PC-9 (cell line): ENCODE measurements around the gene ELL2. TPM values are rescaled to one million over a fixed set of nuclear protein-coding genes. Genes with fewer than 3 reads are reported as not detected.

Experiments used
- BruUV-seq: library from RNA; stranded (reverse); fragments of 400-500 nt; replicated peaks from 2 replicates; lab custom pipeline; 2021; lab: Mats Ljungman, UMichigan
- CTCF ChIA-PET: fragments of 300-600 bp; sonication (Branson Sonifier 250); formaldehyde crosslinking; loops from one replicate; lab custom pipeline; 2022; ENCODE audit warnings: antibody characterized with exemption; lab: Charles Lee
- POLR2A ChIA-PET: fragments of 300-600 bp; sonication (Branson Sonifier 250); formaldehyde crosslinking; loops from one replicate; lab custom pipeline; 2022; ENCODE audit warnings: antibody characterized with exemption; ENCODE audit not compliant: unreplicated experiment; lab: Charles Lee
- DNase-seq, 2 experiments: peaks; one replicate each; pipeline versions ENCODE4 v3.0.0 to v3.0.0-alpha.2; 2015 to 2022; ENCODE audit warnings: mixed read lengths in 1 of 2
- H2AFZ ChIP-seq: fragments of 200-600 bp; sonication (generic); 2 replicates; pipeline ENCODE4 v1.8.1; 2017; ENCODE audit warnings: antibody characterized with exemption
- H3F3A ChIP-seq: fragments of 200-600 bp; sonication (generic); 2 replicates; pipeline ENCODE4 v1.8.1; 2017; ENCODE audit warnings: antibody characterized with exemption, mild to moderate bottlenecking, low read depth; ENCODE audit not compliant: insufficient read depth
- H3K27ac ChIP-seq: fragments of 200-600 bp; sonication (generic); 2 replicates; pipeline ENCODE4 v1.6.1; 2016; ENCODE audit warnings: mixed run types
- H3K27me3 ChIP-seq: fragments of 200-600 bp; sonication (generic); 2 replicates; pipeline ENCODE4 v1.6.1; 2016; ENCODE audit warnings: low read depth, mixed run types; ENCODE audit not compliant: insufficient read depth
- H3K36me3 ChIP-seq: fragments of 200-600 bp; sonication (generic); 2 replicates; pipeline ENCODE4 v1.6.1; 2016; ENCODE audit warnings: low read depth, mixed run types
- H3K4me1 ChIP-seq: fragments of 200-600 bp; sonication (generic); replicated peaks from 2 replicates; pipeline ENCODE4 v1.6.1; 2016; ENCODE audit warnings: mixed run types; ENCODE audit not compliant: insufficient read depth
- H3K4me2 ChIP-seq: fragments of 200-600 bp; sonication (generic); 2 replicates; pipeline ENCODE4 v1.6.1; 2017; ENCODE audit warnings: mixed run types
- H3K4me3 ChIP-seq: fragments of 200-600 bp; sonication (generic); 2 replicates; pipeline ENCODE4 v1.6.1; 2016; ENCODE audit warnings: mixed run types
- H3K79me2 ChIP-seq: fragments of 200-600 bp; sonication (generic); 2 replicates; pipeline ENCODE4 v1.6.1; 2017; ENCODE audit warnings: low read depth, mixed run types
- H3K9me2 ChIP-seq: fragments of 200-600 bp; sonication (generic); 2 replicates; pipeline ENCODE4 v1.8.1; 2017; ENCODE audit warnings: mild to moderate bottlenecking; ENCODE audit not compliant: insufficient read depth
- H3K9me3 ChIP-seq: fragments of 200-600 bp; sonication (generic); 2 replicates; pipeline ENCODE4 v1.8.1; 2016; ENCODE audit warnings: low read depth; ENCODE audit not compliant: insufficient read depth
- H4K20me1 ChIP-seq: fragments of 200-600 bp; sonication (generic); 2 replicates; pipeline ENCODE4 v1.8.1; 2017; ENCODE audit not compliant: insufficient read depth
- CTCF ChIP-seq: fragments of 200-600 bp; sonication (generic); conservative IDR thresholded peaks from 2 replicates; pipeline ENCODE4 v1.6.1; 2017; ENCODE audit warnings: mixed run types, antibody characterized with exemption, mild to moderate bottlenecking, moderate library complexity
- EZH2 ChIP-seq: fragments of 200-600 bp; sonication (generic); IDR thresholded peaks from 2 replicates; pipeline ENCODE4 v1.8.0; 2017; ENCODE audit warnings: antibody characterized with exemption, low read depth
- intact Hi-C: fragments of 100-400 bp; cut with micrococcal nuclease; formaldehyde crosslinking; loops from one replicate; pipeline ENCODE4 v1.10.0; 2022; ENCODE audit not compliant: unreplicated experiment
- total RNA-seq: library from RNA; stranded (reverse); gene quantifications from 2 replicates; pipeline ENCODE4 v1.2.3, GENCODE V29; 2021

The ELL2 gene
- total RNA-seq, 1 experiment from 2014 or later, result 25.5 TPM

- ChIA-PET CTCF (no interaction called here), POLR2A (no interaction called here)
- H3K9me3 ChIP-seq, result no peaks in the 10 kb centered on the region
- intact Hi-C loops, result no loop called here
- TF ChIP-seq EZH2 (no peak), CTCF (no peak)
- H4K20me1 ChIP-seq, result peaks cover 17% of the 10 kb centered on the region
- peaks cover 66% of the 10 kb centered on the region for H3K79me2 ChIP-seq
- H3K9me2 ChIP-seq, result no peaks in the 10 kb centered on the region
- H3K27me3 ChIP-seq, result no peaks in the 10 kb centered on the region
- H3K4me1 ChIP-seq, result no peaks in the 10 kb centered on the region
- no peak overlapping the region for H3K4me3 ChIP-seq
- no TSS peak for BruUV-seq
- H3F3A ChIP-seq, result no peaks in the 10 kb centered on the region
- H3K4me2 ChIP-seq, result no peak overlapping the region
- no peak overlapping the region for H3K27ac ChIP-seq
- DNase-seq, result no peak
- no peak overlapping the region for H2AFZ ChIP-seq
- H3K36me3 ChIP-seq, result peaks cover 6% of the 10 kb centered on the region; the same call in 1 of the 2 replicates
Measured at GRCh38 chr5:95942968-95943367, 18.7 kb downstream of the ELL2 start.

GRCh38 chr5:95942414-95942813 lies 19.2 kb downstream of the ELL2 start:
- intact Hi-C loops, result no loop called here
- no peaks in the 10 kb centered on the region for H3K9me3 ChIP-seq
- H3K27ac ChIP-seq, result no peak overlapping the region
- H3K4me2 ChIP-seq, result no peak overlapping the region
- no peaks in the 10 kb centered on the region for H3K27me3 ChIP-seq
- BruUV-seq, result no TSS peak
- no peak overlapping the region for H3K4me3 ChIP-seq
- H3K79me2 ChIP-seq, result peaks cover 60% of the 10 kb centered on the region
- ChIA-PET POLR2A (no interaction called here), CTCF (no interaction called here)
- H3K9me2 ChIP-seq, result no peaks in the 10 kb centered on the region
- no peak overlapping the region for H2AFZ ChIP-seq
- 0 out of 2 replicates have a peak, but pooled peaks cover 2% of the 10 kb centered on the region for H3K36me3 ChIP-seq
- peaks cover 17% of the 10 kb centered on the region; the same call in 1 of the 2 replicates for H4K20me1 ChIP-seq
- H3F3A ChIP-seq, result no peaks in the 10 kb centered on the region
- no peak for TF ChIP-seq CTCF
- no peak for TF ChIP-seq EZH2
- DNase-seq, result no peak
- H3K4me1 ChIP-seq, result no peaks in the 10 kb centered on the region

GRCh38 chr5:95941756-95942155 lies 19.9 kb downstream of the ELL2 start:
- Histone ChIP-seq H3K27me3 (no peaks in the 10 kb centered on the region), H3K79me2 (peaks cover 53% of the 10 kb centered on the region), H3K9me2 (no peaks in the 10 kb centered on the region), H3K27ac (no peak overlapping the region), H3F3A (no peaks in the 10 kb centered on the region), H3K4me2 (no peak overlapping the region), H3K9me3 (no peaks in the 10 kb centered on the region), H2AFZ (no peak overlapping the region), H3K4me1 (no peaks in the 10 kb centered on the region), H3K36me3 (no peaks in the 10 kb centered on the region), H4K20me1 (peaks cover 17% of the 10 kb centered on the region; the same call in 1 of the 2 replicates), H3K4me3 (no peak overlapping the region)
- ChIA-PET POLR2A (no interaction called here), CTCF (no interaction called here)
- intact Hi-C loops, result no loop called here
- no peak for DNase-seq
- BruUV-seq, result no TSS peak
- TF ChIP-seq EZH2, result no peak
- no peak for TF ChIP-seq CTCF
